Adrenal gland (tissue), 12 donors: Measurements from ENCODE around the gene RGS1. TPM values are rescaled to one million over a fixed set of nuclear protein-coding genes. Genes with fewer than 3 reads are reported as not detected.

ENCODE experiments used
- DNase-seq, 7 donors: peaks; one replicate each; pipeline ENCODE4 v3.0.0-alpha.2; 2019 to 2020
- H3K27ac ChIP-seq, 5 donors: fragments of 200-600 bp; sonication (generic) in 4 of 5; 1 replicate in 3 of 5; 2 replicates in 2 of 5; pipeline versions ENCODE4 v1.5.1 to v1.8.0; 2016 to 2020; ENCODE audit warnings: mild to moderate bottlenecking in 1 of 5
- H3K27me3 ChIP-seq: fragments of 200-600 bp; 2 replicates; pipeline ENCODE4 v1.8.0; 2021
- H3K36me3 ChIP-seq, 2 donors: fragments of 200-600 bp; replicated peaks in 1 of 2; 1 replicate in 1 of 2; 2 replicates in 1 of 2; pipeline versions ENCODE4 v1.5.1 to v1.8.0; 2018 to 2022
- H3K4me1 ChIP-seq, 2 donors: fragments of 200-600 bp; replicated peaks in 1 of 2; 1 replicate in 1 of 2; 2 replicates in 1 of 2; pipeline versions ENCODE4 v1.5.1 to v1.8.0; 2018 to 2021
- H3K4me3 ChIP-seq, 4 donors: fragments of 200-600 bp; sonication (generic) in 3 of 4; one replicate each; pipeline ENCODE4 v1.5.1; 2016 to 2018
- H3K9me3 ChIP-seq, 3 donors: fragments of 200-600 bp; sonication (generic) in 1 of 3; replicated peaks in 1 of 3; 1 replicate in 2 of 3; 2 replicates in 1 of 3; pipeline versions ENCODE4 v1.5.1 to v1.8.0; 2016 to 2021
- CTCF ChIP-seq, 6 experiments: fragments of 450-650 bp in 4 of 6; fragments of 200-600 bp in 2 of 6; sonication (generic) in 1 of 6; IDR thresholded peaks; 1 replicate in 5 of 6; 2 replicates in 1 of 6; pipeline versions ENCODE4 v1.5.1 to v1.8.0; 2016 to 2021; ENCODE audit warnings: antibody characterized with exemption in 6 of 6, mild to moderate bottlenecking in 2 of 6, moderate library complexity in 1 of 6
- POLR2A ChIP-seq, 2 donors: fragments of 450-650 bp; IDR thresholded peaks; one replicate each; pipeline ENCODE4 v1.6.1; 2017; ENCODE audit warnings: antibody characterized with exemption in 2 of 2, mild to moderate bottlenecking in 2 of 2, moderate library complexity in 1 of 2
- WGBS, 4 donors: extraction: QIAGEN DNeasy Blood & Tissue Kit in 2 of 4; methylation state at CpG; one replicate each; pipeline versions ENCODE4 v1.1.5 to v1.1.7; 2013 to 2017; 5-methylcytosine and 5-hydroxymethylcytosine counted together
- intact Hi-C, 2 donors: fragments of 100-400 bp; cut with DNase I; formaldehyde crosslinking; loops; one replicate each; pipeline versions ENCODE4 v1.14.1 to v1.15.0; 2022 to 2023
- polyA plus RNA-seq, 3 donors: library from polyadenylated mRNA; stranded (reverse); fragments of 200-250 nt in 2 of 3; fragments of 350-450 nt in 1 of 3; fragmentation: Illumina TruSeq in 1 of 3; extraction: RNeasy Lipid Tissue Mini Kit (QIAGEN cat#74804) in 1 of 3; gene quantifications; one replicate each; pipeline ENCODE4 v1.2.3, GENCODE V29; 2013 to 2014
- total RNA-seq, 9 donors: library from RNA; depleted of rRNA in 4 of 9; stranded (reverse); fragments of >200 nt in 4 of 9; fragments of 120-200 nt in 1 of 9; fragmentation: NEBNext Ultra II Directional in 1 of 9; extraction: Animal tissue kit (Norgen Biotek cat#: 25700) in 1 of 9; gene quantifications; one replicate each; pipeline versions ENCODE4 v1.1.0 to v1.2.4, GENCODE V29; 2013 to 2023
- donor health status: healthy with polysubstance abuse.
- donor health status: Bipolar disorder and iron deficiency.
- donor health status: DM: yes; HTN: yes; CAD: no.
- donor health status: DM: no; HTN: no; CAD: no.
- donor health status: DM: no; HTN: no; CAD: no.
- donor health status: DM: yes; HTN: yes; CAD: no.

RGS1 gene
- total and polyA plus RNA-seq, 12 donors, result 2.4 to 124 (median 9.4) TPM

- no peak for DNase-seq
- Histone ChIP-seq H3K9me3 (peaks cover 0 to 6% (median 0%) of the 10 kb centered on the region in 3 donors), H3K4me1 (no peaks in the 10 kb centered on the region), H3K36me3 (no peaks in the 10 kb centered on the region), H3K4me3 (no peak overlapping the region), H3K27me3 (no peaks in the 10 kb centered on the region), H3K27ac (no peak overlapping the region)
- intact Hi-C loops, result no loop called here
- no peak for TF ChIP-seq POLR2A (IDR thresholded peaks at IDR 0.05)
- no peak for TF ChIP-seq CTCF (IDR thresholded peaks at IDR 0.05)
Measured at GRCh38 chr1:192620071-192620635, 44.6 kb downstream of the RGS1 start.

GRCh38 chr1:192626366-192627179, 51.0 kb downstream of the RGS1 start:
- Histone ChIP-seq H3K4me3 (no peak overlapping the region), H3K9me3 (no peaks in the 10 kb centered on the region), H3K27me3 (no peaks in the 10 kb centered on the region), H3K4me1 (peaks cover 4 to 20% of the 10 kb centered on the region in 2 donors), H3K27ac (no peak overlapping the region), H3K36me3 (no peaks in the 10 kb centered on the region)
- TF ChIP-seq CTCF (IDR thresholded peaks at IDR 0.05) (no peak), POLR2A (IDR thresholded peaks at IDR 0.05) (no peak)
- intact Hi-C loops, result no loop called here
- no peak for DNase-seq
- WGBS, 4 donors, result 52 to 73% (median 62%) methylated on average over 3 of the region's 3 CpGs

GRCh38 chr1:192627901-192628300, 52.3 kb downstream of the RGS1 start:
- intact Hi-C loops, result no loop called here
- TF ChIP-seq CTCF (IDR thresholded peaks at IDR 0.05), result no peak
- TF ChIP-seq POLR2A (IDR thresholded peaks at IDR 0.05), result no peak
- Histone ChIP-seq H3K27ac (no peak overlapping the region), H3K4me3 (no peak overlapping the region), H3K4me1 (peaks cover 4 to 20% of the 10 kb centered on the region in 2 donors), H3K27me3 (no peaks in the 10 kb centered on the region), H3K9me3 (no peaks in the 10 kb centered on the region), H3K36me3 (no peaks in the 10 kb centered on the region)
- WGBS, 4 donors, result 88 to 92% (median 89%) methylated on average over 5 of the region's 5 CpGs
- DNase-seq, result no peak

- intact Hi-C loops, result no loop called here
Measured at GRCh38 chr1:192628396-192629057, 53.0 kb downstream of the RGS1 start.

More at GRCh38 chr1:192628396-192629057, 53.0 kb downstream of the RGS1 start:
- no peaks in the 10 kb centered on the region for H3K27me3 ChIP-seq
- no peak for DNase-seq
- no peaks in the 10 kb centered on the region for H3K9me3 ChIP-seq
- no peak overlapping the region for H3K27ac ChIP-seq
- H3K4me3 ChIP-seq, result no peak overlapping the region
- 63 to 91% (median 80%) methylated on average over 1 of the region's 1 CpG for WGBS, 4 donors
- no peak for TF ChIP-seq CTCF (IDR thresholded peaks at IDR 0.05)
- no peak for TF ChIP-seq POLR2A (IDR thresholded peaks at IDR 0.05)
- H3K36me3 ChIP-seq, result no peaks in the 10 kb centered on the region
- H3K4me1 ChIP-seq, result peaks cover 4 to 20% of the 10 kb centered on the region in 2 donors
